ENCODE measurements around the gene SLC35D1. TPM values are rescaled to one million over a fixed set of nuclear protein-coding genes. Genes with fewer than 3 reads are reported as not detected.

Gene SLC35D1
- total and polyA plus RNA-seq, 10 of the 15 experiments (the other 5 are each of a cell fraction or from before 2014, with no cell fraction given): 2.9 to 12.4 (median 8.6) TPM

GRCh38 chr1:66996018-66996682 is 57.8 kb downstream of the SLC35D1 start (continued):
- TF ChIP-seq RELB (IDR thresholded peaks at IDR 0.05; ENCODE audit: low read depth) (0 out of 2 replicates have a peak, but pooled peaks have one; percentile 13), CTCF (IDR thresholded peaks at IDR 0.05 in 2 of 3, conservative IDR thresholded peaks at IDR 0.05 in 1 of 3; ENCODE audit: control insufficient read depth in 2 of 3, extremely low read depth in 1 of 3, insufficient read depth in 1 of 3, low read depth in 3 of 3, low read length in 3 of 3) (peak; percentile 76 to 85 (median 81)), ATF7 (IDR thresholded peaks at IDR 0.05; ENCODE audit: low read depth) (0 out of 2 replicates have a peak, but pooled peaks have one; percentile 23), PAX8 (IDR thresholded peaks at IDR 0.05) (no peak), TCF12 (IDR thresholded peaks at IDR 0.05; ENCODE audit: low read depth, low read length) (0 out of 2 replicates have a peak, but pooled peaks have one; percentile 41), IKZF2 (IDR thresholded peaks at IDR 0.05) (0 out of 4 replicates have a peak, but pooled peaks of 1 of the 2 experiments have one; percentile 17), TCF3 (IDR thresholded peaks at IDR 0.05; ENCODE audit: borderline replicate concordance, insufficient read depth, low read depth, low read length) (0 out of 2 replicates have a peak, but pooled peaks have one; percentile 31), FOXM1 (IDR thresholded peaks at IDR 0.05; ENCODE audit: low read depth, low read length) (peak; percentile 45; the same call in 1 of the 2 replicates), YY1 (IDR thresholded peaks at IDR 0.05; ENCODE audit: low read depth, low read length) (peak; percentile 90), PML (IDR thresholded peaks at IDR 0.05; ENCODE audit: low read length) (no peak), SMARCA5 (IDR thresholded peaks at IDR 0.05) (peak; percentile 68), SUZ12 (IDR thresholded peaks at IDR 0.05; ENCODE audit: unreplicated experiment) (no peak), SMAD5 (IDR thresholded peaks at IDR 0.05; ENCODE audit: low read depth) (no peak), PKNOX1 (IDR thresholded peaks at IDR 0.05) (0 out of 2 replicates have a peak, but pooled peaks have one; percentile 40), IKZF1 (conservative IDR thresholded peaks at IDR 0.05) (peak; percentile 40; the same call in 1 of the 2 replicates), IRF4 (IDR thresholded peaks at IDR 0.05; ENCODE audit: low read depth, low read length) (0 out of 2 replicates have a peak, but pooled peaks have one; percentile 39), RAD21 (IDR thresholded peaks at IDR 0.05; ENCODE audit: insufficient read depth, low read depth, low read length) (peak; percentile 94), TBL1XR1 (IDR thresholded peaks at IDR 0.05; ENCODE audit: low read depth, low read length) (no peak)
- TF ChIP-seq, protein P1, sequence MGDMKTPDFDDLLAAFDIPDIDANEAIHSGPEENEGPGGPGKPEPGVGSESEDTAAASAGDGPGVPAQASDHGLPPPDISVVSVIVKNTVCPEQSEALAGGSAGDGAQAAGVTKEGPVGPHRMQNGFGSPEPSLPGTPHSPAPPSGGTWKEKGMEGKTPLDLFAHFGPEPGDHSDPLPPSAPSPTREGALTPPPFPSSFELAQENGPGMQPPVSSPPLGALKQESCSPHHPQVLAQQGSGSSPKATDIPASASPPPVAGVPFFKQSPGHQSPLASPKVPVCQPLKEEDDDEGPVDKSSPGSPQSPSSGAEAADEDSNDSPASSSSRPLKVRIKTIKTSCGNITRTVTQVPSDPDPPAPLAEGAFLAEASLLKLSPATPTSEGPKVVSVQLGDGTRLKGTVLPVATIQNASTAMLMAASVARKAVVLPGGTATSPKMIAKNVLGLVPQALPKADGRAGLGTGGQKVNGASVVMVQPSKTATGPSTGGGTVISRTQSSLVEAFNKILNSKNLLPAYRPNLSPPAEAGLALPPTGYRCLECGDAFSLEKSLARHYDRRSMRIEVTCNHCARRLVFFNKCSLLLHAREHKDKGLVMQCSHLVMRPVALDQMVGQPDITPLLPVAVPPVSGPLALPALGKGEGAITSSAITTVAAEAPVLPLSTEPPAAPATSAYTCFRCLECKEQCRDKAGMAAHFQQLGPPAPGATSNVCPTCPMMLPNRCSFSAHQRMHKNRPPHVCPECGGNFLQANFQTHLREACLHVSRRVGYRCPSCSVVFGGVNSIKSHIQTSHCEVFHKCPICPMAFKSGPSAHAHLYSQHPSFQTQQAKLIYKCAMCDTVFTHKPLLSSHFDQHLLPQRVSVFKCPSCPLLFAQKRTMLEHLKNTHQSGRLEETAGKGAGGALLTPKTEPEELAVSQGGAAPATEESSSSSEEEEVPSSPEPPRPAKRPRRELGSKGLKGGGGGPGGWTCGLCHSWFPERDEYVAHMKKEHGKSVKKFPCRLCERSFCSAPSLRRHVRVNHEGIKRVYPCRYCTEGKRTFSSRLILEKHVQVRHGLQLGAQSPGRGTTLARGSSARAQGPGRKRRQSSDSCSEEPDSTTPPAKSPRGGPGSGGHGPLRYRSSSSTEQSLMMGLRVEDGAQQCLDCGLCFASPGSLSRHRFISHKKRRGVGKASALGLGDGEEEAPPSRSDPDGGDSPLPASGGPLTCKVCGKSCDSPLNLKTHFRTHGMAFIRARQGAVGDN (IDR thresholded peaks at IDR 0.05): 0 out of 2 replicates have a peak, but pooled peaks have one; percentile 19
